Epithelial cell of esophagus (primary cell): ENCODE results near the gene GTPBP1.

Experiments used
- DNase-seq: peaks from one replicate; pipeline ENCODE4 v3.0.0; 2010; ENCODE audit warnings: low read depth
- H3K4me3 ChIP-seq: 2 replicates; pipeline ENCODE4 v1.5.1; 2011; ENCODE audit warnings: mild to moderate bottlenecking, low read length, control low read depth
- TF ChIP-seq, protein P1 (sequence below): IDR thresholded peaks from 2 replicates; pipeline ENCODE4 v1.5.1; 2011; ENCODE audit warnings: low read depth, mild to moderate bottlenecking, low read length, control low read depth, inconsistent platforms; ENCODE audit not compliant: insufficient read depth; ENCODE audit errors: missing control alignments

GTPBP1 gene

GRCh38 chr22:38739300-38740055 is 33.7 kb downstream of the GTPBP1 start:
- no peak for DNase-seq
- H3K4me3 ChIP-seq = no peak overlapping the region
- TF ChIP-seq, protein P1, sequence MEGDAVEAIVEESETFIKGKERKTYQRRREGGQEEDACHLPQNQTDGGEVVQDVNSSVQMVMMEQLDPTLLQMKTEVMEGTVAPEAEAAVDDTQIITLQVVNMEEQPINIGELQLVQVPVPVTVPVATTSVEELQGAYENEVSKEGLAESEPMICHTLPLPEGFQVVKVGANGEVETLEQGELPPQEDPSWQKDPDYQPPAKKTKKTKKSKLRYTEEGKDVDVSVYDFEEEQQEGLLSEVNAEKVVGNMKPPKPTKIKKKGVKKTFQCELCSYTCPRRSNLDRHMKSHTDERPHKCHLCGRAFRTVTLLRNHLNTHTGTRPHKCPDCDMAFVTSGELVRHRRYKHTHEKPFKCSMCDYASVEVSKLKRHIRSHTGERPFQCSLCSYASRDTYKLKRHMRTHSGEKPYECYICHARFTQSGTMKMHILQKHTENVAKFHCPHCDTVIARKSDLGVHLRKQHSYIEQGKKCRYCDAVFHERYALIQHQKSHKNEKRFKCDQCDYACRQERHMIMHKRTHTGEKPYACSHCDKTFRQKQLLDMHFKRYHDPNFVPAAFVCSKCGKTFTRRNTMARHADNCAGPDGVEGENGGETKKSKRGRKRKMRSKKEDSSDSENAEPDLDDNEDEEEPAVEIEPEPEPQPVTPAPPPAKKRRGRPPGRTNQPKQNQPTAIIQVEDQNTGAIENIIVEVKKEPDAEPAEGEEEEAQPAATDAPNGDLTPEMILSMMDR = no peak

GRCh38 chr22:38740116-38740723 is 34.5 kb downstream of the GTPBP1 start:
- DNase-seq = no peak
- no peak overlapping the region for H3K4me3 ChIP-seq
- TF ChIP-seq, protein P1 = no peak

GRCh38 chr22:38740754-38741153 is 35.0 kb downstream of the GTPBP1 start:
- no peak overlapping the region for H3K4me3 ChIP-seq
- DNase-seq = no peak
- TF ChIP-seq, protein P1 = no peak

GRCh38 chr22:38741166-38741565 is 35.4 kb downstream of the GTPBP1 start:
- TF ChIP-seq, protein P1 = no peak
- no peak overlapping the region for H3K4me3 ChIP-seq
- DNase-seq = no peak

GRCh38 chr22:38741576-38741975 is 35.8 kb downstream of the GTPBP1 start:
- H3K4me3 ChIP-seq = no peak overlapping the region
- no peak for DNase-seq
- TF ChIP-seq, protein P1 = no peak

GRCh38 chr22:38742176-38742942 is 36.6 kb downstream of the GTPBP1 start:
- no peak overlapping the region for H3K4me3 ChIP-seq

More at GRCh38 chr22:38742176-38742942, 36.6 kb downstream of the GTPBP1 start:
- TF ChIP-seq, protein P1 = no peak
- DNase-seq = no peak
